COLO668 (cell line): ENCODE measurements around the gene PDCD1.
A peak's percentile ranks its signal among the peaks of the same experiment; 100 is the strongest.

Experiments
- DNase-seq: peaks from one replicate; lab custom pipeline; 2025; ENCODE audit not compliant: unreplicated experiment; lab: John Stamatoyannopoulos, UW

The PDCD1 gene

DNA sequence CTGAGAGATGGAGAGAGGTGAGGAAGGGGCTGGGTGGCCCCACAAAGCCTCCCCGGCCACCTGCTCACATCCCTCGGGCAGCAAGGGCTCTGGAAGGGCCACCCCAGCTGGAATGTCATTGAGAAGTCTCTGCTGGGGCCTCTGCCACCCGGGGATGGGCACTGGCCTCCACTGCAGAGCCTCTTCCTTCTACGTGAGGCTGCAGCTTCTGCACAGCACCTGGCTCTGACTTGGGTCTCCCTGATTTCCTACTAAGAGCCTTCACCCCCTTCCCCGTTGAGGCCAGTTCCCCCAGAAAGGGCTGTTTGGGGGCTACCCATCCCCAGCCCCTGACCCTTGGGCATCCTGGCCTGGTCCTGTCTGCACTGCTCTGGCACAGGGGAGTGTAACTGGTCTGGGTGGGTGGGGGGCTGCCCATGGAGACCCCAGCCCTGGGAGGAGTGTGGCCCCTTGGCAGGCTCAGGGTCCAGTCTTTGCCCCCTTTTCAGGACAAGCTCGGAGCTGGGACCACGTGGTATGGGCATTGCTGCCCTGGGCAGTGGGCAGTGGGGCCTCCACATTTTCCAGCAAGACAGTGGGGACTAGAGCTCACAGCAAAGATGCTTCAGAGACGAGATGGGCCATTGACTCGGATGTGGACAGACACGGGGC, 5.6 kb downstream of the PDCD1 start:
- no peak for DNase-seq

DNA sequence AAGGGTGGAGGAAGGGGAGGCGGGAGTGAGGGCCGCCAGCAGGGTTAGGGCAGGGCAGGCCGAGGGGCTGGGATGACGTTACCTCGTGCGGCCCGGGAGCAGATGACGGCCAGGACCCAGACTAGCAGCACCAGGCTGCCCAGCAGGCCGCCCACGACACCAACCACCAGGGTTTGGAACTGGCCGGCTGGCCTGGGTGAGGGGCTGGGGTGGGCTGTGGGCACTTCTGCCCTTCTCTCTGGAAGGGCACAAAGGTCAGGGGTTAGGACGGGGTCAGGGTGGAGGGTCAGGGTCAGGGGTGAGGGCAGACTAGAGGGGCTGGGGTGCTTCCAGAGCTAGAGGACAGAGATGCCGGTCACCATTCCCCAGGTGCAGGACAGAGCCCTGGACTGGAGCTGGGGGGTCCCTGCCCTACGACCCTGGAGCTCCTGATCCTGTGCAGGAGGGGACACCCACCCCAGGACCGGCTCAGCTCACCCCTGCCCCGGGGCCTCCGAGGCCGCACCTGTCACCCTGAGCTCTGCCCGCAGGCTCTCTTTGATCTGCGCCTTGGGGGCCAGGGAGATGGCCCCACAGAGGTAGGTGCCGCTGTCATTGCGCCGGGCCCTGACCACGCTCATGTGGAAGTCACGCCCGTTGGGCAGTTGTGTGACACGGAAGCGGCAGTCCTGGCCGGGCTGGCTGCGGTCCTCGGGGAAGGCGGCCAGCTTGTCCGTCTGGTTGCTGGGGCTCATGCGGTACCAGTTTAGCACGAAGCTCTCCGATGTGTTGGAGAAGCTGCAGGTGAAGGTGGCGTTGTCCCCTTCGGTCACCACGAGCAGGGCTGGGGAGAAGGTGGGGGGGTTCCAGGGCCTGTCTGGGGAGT, 6.3 kb downstream of the PDCD1 start:
- no peak for DNase-seq

DNA sequence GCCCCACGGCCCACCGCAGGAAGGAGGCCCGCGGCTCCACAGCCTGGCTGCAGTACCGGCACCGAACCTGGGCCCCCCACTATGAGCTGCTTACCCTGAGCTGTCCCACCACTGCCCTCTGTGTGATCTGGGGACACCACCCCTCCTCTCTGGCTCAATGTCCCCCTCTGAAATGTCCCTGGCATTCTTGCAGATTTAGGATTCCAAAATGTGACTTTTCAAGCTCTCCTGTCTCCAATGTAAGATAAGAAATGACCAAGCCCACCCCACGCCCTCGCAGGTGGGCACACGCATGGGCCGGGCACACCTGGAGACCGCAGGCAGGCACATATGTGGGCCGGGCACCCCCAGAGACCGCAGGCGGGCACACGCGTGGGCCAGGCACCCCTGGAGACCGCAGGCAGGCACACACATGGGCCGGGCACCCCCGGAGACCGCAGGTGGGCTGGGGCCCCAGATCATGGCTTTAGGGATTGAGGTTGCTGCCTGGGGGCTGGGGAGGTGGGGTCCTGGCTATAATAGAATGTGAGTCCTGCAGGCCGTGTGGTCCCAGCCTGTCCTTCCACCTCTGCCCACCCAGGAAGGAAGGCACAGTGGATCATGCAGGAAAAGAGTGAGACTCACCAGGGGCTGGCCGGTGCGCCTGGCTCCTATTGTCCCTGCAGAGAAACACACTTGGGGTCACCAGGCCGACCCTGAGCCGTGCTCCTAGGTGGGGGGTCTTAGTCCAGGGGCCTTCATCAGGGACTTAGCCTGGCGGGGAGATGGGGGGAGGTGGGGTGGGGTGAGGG, 7.2 kb downstream of the PDCD1 start:
- DNase-seq = no peak

DNA sequence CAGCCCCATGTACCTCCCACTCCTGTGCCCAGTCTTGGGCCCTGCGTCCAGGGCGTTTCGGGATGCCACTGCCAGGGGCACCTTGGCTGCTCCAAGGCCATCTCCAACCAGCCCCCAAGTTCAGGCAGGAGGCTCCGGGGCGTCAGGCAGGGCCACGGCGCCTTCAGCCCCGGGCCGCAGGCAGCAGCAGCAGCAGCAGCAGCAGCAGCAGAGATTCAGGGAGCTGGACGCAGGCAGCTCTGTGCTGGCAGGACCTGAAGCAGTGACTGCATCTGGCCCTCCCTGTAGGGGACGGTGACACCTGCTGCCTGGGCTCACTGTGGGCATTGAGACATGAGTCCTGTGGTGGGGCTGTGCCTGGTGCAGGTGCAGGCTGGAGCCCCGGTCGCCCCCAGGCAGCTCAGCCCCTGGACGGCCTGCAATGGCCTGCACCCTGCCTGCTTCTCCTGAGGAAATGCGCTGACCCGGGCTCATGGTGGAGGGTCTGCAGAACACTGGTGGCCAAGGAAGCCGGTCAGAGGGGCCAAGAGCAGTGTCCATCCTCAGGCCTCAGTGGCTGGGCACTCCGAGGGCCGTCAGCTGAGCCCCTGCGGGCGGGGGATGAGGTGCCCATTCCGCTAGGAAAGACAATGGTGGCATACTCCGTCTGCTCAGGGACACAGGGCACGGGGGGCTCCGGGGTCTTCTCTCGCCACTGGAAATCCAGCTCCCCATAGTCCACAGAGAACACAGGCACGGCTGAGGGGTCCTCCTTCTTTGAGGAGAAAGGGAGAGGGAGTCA, 8.0 kb downstream of the PDCD1 start:
- DNase-seq = no peak

DNA sequence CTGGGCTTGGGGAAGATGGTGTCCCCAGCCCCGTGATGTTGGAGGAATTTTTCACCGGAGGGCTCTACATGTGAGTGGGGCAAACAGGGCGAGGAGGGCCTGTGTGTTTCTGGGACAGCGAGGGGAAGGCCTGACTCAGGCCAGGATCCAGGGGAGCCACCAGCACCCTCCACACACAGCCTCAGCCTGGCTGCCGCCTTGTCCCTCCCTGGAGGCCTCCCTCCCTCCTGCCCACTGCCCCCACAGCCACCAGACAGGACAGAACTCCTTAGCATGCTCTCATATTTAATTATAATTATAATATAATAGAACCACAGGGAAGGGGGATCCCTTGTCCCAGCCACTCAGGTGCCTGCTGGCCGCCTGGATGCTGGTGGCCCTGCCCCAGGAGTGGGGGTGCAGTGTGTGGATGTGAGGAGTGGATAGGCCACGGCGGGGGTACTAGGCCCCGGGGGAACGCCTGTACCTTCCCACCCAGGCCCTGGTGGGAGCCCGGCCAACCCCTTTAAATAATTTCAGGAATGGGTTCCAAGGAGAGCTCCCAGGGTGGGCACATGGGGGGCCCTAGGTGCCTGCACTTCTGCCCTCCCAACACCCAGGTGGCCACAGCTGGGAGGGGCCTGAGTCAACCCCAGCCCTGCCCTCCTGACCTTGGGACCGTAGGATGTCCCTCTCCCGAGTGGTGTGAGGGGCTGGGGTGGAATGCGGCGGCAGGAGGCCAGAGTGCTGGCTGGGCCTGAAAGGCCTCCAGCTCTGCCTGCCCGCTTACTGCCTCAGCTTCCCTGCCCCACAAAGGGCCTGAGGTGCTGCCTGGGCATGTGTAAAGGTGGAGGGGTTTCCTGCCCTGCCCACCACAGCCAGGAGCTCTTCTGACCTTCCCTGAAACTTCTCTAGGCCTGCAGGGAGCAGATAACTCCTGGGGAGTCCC, 8.8 kb downstream of the PDCD1 start:
- no peak for DNase-seq

DNA sequence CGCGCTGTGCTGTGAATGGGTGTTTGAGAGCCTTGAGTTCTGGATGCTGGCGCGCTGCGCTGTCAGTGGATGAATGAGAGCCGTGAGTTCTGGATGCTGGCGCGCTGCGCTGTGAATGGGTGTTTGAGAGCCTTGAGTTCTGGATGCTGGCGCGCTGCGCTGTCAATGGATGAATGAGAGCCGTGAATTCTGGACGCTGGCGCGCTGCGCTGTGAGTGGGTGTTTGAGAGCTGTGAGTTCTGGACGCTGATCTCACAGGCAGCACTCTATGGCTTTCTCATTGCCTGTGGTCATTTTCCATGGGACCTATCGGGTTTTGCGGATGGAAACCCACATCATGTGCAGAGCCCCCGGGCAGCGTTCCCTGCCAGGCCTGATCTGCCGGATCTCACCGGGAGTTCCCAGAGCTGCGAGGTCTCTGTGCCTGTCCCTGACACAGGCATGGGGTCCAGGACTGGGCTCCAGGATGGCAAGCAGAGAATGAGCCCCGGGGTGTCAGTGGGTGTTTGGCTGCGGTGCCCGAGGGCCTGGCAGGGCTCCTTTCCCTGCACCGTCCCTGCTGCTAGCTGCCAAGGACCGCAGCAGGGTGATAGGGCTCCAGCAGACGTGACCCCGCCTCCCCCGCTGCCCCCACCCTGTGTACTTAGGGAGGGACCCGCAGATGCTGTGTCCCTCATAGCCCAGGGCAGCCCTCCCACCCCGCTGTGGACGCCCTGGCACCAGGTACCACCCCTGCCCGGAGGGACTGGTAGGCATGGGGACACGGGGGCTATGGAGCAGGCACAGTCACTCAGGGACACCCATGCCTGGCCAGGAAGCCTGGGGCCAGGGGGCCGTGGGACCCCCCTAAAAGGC, 9.7 kb downstream of the PDCD1 start:
- no peak for DNase-seq

DNA sequence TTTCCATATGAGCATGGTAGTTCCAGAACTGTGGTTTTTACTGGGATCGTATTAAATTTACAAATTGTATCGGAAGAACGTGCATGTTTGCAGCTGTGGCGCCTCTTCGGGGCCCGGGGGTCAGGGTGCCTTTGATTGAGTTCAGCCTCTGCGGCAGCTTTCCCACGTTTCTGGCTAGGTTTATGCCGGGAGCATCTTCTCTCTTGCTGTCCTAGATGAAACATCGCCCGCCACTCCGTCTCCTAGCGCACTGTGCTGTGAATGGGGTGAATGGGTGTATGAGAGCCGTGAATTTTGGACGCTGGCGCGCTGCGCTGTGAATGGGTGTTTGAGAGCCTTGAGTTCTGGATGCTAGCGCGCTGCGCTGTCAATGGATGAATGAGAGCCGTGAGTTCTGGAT, 12.3 kb downstream of the PDCD1 start:
- DNase-seq = no peak

DNA sequence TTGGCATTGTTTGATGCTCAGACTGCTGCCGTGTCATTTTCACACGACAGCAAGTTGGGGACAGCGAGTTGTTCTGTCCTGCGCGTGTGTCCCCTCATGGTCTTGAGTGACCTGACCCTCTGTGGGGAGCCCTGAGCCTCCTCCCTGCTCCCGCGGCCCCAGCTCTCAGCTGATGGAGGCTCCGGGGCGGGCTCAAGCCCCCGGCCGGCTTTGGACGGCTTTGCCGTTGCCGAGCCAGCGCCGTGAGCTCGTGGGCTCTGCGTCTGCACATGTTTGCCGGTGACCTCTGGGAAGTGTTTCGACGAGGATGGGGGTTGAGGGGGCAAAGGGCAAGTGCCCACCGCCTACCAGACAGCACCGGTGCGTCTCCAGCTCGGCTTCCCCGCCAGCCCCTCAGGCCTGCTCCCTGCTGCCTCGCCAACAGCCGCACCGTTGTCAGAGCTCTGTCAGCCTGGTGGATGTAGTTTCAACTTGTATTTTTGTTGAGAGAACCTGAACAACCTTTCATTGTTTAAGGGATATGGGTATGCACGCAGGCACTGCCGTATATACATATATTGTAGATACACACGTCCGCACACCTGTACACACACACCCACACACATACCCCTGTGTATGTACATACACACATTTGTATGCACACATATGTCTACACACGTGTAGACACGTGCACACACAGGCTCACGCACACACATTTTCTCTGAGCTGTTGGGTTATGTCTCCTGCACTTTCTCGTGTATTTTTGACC, 13.7 kb downstream of the PDCD1 start:
- DNase-seq = no peak

DNA sequence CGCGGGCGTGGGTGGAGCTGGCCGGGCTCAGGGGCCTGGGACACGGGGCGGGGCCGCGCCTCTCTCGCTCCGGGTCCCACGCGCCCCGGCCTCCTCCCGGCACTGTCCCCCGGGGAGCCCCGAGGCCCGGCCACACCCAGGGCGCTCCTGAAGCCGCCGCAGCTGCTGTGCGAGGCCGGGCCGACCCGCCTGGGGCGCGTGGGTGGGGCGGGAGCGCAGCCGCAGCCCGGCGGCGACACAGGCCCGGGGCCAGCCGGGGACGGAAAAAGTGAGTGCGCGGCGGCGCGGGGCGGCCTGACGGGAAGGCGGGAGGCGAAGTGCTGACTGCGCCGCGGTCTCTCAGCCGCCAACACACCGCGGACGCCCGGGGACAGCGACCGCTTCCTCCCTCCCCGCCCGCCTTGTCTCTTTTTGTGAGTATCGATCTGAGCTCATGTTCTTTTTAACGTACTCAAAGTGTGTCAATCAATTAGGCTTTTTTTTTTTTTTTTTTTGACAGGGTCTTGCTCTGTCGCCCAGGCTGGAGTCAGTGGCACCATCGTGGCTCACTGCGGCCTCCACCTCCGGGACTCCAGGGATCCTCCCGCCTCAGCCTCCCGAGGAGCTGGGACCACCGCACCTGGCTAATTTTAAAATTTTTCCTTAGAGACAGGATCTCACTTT, 14.5 kb downstream of the PDCD1 start:
- peak; percentile 77 for DNase-seq

DNA sequence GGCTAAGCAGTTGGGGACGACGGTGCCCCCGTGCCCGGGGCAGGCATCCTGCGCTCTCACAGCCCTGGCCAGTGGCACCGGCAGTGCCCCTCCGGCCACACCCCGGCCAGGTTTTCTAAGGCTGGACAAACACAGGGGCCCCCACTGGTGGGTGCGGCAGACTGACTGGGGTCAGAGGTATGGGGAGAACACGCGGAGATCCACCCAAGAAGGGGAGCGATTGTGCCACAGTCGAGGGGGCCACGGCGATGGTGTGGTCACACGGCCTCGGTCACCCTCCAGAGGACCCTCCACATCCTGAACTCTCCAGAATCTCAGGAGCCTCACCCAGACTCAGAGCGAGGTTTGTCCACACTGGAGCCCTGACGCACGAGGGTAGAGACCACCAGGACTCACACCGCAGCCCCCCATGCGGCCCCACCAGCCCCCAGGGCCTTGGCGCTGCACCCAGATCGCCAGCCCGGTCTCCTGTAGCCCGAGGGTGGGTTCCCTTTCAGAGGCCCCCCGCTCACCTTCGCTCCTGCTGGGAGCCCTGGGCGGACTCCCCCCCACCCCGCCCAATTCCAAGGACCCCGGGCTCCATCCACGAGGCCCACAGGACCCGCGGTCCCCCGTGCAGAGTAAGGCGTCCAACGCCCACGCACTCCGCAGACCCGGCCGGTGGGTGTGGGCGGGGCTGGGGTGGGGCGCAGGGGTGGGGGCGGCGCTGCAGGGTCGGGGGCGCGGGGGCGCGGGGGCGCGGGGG, 15.2 kb downstream of the PDCD1 start:
- DNase-seq = no peak

DNA sequence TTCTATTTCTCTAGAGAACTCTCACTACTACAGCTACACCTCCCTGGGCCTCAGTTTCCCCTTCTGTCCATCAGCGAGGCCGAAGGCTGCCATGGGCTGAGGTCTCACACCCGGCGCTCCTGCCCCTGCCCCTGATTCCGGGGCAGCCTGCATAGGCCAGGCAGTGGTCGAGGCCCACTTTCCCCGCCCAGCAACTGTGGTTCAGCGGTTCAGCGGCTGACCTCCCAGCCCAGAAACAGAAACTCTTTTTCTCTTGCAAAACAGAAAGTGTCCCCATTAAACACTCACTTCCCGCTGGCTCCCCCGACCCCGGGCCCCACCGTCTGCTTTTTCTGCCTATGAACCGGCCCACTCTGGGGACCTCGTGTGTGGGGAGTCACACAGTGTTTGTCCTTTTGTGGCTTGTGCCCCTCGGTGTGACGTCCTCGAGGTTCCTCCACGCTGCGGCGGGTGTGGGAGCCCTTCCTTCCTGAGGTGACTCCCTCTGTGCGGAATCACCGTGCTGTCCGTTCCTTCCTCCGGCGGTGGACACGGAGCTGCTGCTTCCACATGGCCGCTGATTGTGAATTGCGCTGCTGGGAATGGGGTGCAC, 16.0 kb downstream of the PDCD1 start:
- DNase-seq = no peak

DNA sequence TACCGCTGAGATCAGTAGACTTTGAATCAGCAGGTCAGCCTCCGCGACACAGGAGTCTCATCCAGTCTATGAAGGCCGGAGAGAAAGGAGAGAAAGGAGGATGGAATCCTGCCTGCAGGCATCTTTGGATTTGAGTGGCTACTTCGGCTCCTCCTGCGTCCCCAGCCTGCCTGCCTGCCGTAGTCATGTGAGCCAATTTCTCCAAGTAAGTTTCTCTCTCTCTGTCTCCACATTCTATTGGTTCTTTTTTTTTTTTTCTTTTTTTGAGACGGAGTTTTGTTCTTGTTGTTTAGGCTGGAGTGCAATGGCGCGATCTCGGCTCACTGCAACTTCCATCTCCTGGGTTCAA, 16.7 kb downstream of the PDCD1 start:
- no peak for DNase-seq

DNA sequence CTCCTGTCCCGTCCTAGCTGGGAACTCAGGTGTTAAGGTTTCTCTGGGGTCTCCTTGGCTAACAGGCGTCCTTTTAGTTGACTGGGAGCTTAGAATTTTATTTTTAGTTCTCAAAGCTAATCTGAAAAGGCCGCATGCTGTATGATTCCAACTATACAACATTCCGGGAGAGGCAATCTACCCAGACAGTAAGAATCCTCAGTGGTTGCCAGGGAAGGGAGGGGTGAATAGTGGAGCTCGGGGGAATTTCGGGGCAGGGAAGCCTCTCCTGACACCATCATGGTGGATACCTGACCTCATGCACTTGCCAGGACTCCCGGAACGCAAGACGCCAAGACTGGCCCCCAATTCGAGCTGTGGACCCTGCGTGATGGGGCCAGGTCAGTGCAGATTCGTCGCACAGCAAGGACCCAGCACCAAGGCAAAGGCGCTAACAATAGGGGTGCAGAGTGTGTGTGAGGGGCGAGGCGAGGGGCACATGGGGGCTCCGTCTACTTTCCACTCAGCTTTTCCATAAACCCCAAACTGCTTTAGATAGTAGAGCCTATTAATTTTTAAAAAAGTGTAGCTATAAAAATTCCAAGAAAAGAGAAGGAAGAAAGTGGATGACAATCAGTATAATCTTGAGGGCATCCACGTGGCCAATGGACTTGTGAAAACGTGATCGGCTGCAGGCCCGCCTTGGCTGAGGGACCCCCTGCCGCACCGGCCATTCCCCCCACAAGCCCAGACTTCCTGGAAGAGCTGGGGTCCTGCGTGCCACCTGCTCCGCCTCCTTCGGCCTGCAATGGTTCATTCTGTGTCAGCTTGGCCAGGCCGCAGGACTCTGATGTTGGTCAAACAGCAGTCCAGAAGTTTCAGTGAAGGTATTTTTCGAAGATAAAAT, 17.3 kb downstream of the PDCD1 start:
- no peak for DNase-seq

DNA sequence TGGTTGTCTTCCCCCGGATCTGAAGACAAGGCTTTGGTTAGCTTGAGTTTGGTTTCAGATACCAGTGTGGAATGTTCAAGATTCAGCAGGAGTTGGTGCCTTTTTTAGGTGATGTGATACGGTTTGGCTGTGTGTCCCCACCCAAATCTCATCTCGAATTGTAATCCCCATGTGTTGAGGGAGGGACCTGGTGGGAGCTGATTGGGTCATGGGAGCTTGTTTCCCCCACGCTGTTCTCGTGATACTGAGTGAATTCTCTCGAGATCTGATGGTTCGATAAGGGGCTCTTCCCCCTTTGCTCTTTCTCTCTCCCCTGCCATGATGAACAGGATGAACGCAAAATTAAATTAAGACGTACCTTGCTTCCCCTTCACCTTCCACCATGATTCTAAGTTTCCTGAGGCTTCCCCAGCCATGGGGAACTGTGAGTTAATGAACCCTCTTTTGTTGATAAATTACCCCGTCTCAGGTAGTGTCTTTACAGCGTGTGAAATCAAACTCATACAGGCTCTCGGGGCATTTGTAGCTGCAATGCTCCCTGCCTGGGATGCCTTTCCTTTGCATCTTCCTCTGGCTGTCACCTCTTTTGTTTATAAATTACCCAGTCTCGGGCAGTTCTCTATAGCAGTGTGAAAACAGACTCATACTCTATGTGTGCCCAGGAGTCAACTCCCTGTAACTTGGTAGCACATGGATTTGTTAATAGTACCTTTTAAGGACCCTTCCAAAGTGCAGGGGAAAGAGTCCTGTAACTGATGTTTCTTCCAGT, 21.3 kb downstream of the PDCD1 start:
- DNase-seq = no peak

DNA sequence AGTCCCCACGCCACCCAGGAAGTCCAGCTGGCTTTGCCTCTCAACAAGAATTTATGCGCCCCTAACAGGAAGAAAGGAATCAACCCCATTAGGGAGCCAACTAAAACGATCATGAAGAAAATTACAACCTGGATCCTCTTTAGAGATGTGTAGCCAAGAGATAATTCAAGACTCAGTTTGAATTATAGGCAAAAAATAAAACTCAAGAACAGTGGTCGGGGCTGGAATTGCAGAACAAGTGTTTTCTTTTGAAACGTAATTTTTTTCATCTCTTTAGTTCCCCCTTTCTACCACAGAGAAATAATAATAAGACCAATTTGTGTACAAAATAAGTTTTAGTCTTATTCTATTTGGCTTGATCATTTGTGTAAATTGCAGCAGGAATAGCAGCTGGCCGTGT, 22.4 kb downstream of the PDCD1 start:
- DNase-seq = no peak
